Dermis blood vessel endothelial cell (primary cell): Measurements from ENCODE around the gene SFXN5. TPM values are rescaled to one million over a fixed set of nuclear protein-coding genes. Genes with fewer than 3 reads are reported as not detected.
"Not testable (repeated sequence)": the region's sequence is repeated elsewhere in the genome, so short reads cannot be mapped to it uniquely, and the experiment has no call there.

ENCODE experiments used
- DNase-seq: peaks from one replicate; pipeline ENCODE4 v3.0.0; 2010
- total RNA-seq: library from RNA; depleted of rRNA; stranded (reverse); fragments of >200 nt; gene quantifications from 2 replicates; pipeline ENCODE4 v1.2.3, GENCODE V29; 2014

Gene SFXN5
- total RNA-seq, 1 donor from 2014 or later = 16.5 TPM

DNA sequence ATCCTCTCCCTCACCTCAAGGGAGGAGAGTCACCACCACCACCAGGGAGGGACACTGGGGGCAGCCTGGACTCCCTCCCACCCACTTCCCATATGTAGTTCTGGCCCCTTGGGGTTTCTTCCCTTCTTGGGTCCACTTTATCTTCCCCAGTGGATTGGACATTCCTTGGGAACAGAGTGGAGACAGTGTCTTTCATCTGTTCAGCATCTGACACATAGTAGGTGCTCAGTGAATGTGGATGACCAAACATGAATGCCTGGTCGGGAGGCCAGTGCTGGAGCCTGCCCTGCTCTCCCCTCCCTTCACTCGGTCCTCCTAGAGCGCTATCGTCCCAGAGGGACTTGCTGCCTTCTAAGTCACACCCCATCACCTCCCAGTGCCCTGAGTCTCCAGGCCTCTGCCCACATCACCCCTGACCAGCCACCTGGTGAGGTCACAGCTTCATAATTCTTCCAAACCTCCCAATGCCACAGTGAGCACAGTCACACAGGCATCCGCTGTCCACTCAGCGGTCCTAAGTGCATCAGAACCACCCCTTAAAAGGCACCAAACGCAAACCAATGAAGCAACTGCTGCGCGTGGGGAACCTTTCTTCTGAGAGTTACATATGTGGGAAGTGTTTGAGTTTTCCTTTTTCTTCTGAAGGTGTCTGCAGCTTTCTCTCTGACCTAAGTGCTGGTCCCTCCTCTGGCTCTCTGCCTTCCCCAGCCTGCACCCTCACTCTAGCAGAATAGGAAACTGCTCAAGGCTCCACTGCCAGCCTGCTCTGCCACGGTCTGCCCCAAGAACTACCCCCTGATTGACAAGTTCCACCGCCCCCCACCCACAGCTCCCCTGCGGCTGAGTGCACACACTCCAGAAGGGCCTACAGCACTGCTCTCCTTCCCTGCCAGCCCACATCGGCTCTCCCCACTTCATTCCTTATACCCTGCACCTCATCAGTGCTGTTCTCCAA, 7.2 kb upstream of the SFXN5 start:
- no peak for DNase-seq

DNA sequence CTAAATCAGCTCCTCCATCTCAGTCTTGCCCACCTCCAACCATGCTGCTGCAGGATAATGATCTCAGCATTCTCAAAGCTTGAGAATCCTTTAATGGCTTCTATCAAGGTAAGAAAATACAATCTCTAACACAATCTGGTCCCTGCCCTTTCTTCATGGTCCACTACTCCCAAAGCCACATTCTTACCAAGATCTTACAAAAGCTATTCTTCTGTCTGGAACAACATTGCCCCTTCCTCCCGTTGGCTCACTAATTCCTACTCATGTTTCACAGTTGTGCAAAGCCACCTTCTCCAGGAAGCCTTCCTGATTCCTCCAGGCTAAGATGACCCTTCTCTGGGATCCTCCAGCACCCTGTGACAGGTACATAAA, 5.9 kb upstream of the SFXN5 start:
- no peak for DNase-seq

DNA sequence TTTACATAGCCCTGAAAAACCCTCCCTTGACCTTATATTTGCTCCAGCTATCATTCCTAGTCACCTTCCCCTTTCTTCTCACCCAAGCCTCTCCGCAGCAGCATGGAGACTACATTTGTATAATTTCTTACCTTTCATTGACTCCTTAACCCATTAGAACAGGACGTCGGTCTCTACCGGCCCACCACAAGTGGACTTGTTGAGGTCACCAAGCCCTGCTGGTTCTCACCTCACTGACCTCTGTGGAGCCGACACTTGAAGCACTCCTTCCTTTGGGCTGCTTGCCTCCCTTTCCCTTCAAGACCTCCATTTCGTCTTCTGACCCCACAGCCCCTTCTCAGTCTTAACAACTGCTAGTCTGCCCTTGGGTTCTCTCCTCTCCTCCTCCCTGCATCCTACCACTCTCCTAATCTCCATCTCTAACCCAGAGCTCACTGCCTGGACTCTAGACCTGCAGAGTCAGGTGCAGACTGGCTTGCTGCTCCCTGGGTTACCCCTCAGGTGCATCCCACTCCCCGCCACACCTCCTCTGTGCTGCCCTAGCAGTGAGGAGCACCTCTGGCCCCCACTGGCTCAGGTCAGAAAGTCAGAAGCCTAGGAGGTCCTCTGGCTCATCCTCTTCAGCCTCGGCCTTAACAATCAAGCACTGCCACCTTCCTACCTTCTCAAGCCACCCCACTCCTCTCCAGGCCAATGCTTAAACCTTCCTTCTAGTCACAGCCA, 5.3 kb upstream of the SFXN5 start:
- DNase-seq = no peak

DNA sequence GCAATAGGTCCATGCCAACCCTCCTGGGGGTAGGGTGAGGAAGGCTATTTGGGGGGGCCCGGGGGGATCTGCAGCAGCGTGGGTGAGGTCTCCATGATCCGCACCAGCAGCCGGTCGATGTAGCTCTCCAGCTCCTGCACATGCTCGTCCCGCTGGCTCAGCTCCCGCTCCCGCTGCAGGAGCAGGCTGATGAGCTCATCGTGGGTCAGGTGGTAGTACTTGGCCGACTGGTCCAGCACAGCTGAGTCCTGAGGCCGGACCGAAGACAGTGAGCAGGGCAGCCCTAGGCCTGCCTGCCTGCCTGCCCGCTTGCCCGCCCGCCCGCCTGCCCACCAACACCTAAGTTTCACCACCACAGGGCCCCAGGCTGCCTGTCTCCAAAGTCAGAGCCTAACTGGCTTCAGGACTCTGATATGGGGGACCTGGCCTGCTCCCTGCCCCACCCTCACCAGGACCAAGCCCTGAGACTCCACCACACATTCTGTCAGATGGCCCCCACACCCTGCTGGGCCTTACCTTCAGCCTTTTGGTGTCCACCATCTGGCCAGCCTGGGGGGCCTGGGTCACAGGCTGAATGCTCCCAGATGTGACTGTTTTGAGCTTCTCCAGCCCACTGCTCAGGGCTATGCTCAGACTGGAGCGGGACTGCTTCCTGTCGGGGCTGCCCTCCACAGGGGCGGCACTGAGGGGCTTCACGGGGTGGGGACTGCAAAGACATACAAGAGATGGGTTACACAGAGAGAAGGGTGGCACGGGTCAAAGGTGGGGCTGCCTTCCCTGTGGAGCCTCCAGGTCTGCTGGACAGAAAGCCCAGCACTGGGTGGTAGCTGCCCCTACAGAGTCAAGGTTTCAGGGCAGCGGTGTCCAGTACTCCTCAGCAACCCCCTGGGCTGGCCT, 4.2 kb upstream of the SFXN5 start:
- DNase-seq = no peak

DNA sequence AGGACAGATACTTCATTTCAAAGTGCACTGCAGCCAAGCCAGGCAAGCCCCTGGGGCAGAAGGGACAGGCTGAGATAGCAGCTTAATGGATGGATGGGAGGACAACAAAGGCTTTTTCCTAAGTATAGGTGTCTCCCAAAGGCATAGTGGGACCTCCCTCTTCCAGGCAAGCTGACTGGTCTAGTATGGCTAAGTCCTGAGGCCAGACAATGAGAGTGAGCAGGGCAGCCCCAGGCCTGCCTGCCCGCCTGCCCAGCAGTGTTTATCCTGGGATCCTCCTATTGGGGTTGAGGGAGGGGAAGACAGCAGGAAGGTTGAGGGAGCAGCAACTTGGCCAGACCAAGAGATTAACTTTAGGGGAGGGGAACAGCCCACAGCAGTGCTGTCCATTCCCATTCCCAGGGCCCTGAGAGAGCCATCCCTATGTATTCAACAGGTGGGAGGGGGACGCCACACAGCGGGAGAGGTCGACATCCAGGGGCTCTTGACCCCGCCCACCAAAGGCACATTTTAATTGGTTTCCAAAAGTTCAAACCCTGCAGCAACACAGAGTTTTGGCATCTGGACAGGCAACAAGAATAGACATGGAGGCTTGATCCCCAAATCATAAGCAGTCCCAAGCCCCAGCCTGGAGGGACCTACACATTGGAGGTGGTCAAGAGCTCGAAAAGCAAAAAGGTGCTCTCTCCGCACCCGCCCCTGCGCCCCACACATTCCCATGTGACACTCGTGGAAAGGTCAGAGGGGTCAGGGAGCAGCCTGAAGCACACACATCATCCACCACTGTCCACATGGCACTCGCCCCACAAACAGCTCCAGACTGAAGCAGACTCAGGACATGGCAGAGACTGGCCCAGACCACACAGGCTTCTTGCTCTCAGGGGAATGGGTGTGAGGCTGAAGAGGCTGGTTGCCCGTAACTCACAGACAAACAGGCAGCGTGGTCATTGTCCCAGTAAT, 2.9 kb upstream of the SFXN5 start:
- no peak for DNase-seq

DNA sequence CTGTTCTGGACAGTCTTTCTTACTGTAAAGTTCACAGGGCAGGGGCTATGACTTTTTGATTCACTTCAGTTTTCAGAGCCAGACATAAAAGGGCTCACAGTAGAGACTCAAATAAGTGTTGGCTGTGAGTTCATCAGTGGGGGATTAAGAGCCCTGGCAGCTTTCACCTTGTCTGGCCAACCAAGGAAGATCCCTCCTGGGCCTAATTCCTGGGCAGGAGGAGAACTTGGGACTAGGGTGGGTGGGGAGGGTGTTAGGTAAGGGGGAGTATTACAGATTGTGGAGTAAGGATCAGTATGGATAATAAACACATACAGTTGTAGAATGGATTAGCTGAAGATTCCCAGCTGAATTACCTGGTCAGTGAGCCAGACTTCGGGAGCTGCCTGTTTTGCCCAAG, 904 bp upstream of the SFXN5 start:
- no peak for DNase-seq

DNA sequence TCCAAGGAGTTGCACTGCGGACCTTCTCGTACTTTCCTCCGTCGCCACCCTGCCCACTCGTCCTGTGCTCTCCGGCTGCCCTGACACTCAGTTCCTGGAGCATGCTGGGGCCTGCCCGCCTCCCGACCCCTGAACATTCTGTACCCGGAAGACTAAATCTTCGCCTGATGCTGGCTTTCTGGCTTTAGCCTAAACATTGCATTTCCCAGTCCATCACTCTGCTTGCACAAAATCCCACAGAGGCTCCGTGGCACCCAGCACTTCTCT, 550 bp upstream of the SFXN5 start:
- DNase-seq = no peak

DNA sequence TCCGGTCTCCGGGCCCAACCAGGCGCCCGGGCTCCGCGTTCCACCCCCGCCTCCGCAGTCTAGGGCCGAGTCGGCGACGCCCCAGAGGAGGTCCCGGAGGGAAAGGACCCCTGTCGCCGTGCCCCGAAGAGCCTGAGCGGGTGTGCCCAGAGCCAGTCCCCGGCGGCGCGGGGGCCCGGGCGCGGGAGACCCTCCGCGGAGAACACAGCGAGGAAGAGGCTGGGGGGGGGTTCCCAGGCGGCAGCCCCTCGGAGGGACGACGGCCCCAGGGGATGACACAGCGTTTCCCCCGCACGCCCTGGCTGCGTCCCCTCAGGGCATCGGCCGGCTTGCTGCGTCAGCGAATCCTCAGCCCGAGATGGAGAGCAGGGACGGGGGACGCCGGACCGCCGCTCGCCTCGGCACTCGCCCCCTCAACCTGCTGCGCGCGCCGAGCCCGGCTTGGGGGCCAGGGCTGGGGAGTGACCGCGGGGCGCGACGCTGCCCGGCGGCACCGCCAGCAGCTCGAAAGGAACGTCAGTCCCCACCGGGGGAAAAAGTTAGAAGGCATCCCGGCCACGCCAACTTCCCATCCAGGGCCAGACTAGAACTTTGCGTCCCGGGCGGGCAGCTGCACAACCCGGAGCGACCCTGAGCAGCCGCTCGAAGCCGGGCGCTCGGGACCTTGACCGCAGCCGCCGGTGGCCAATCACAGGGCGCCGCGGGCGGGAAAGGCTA, 711 bp downstream of the SFXN5 start:
- peak; percentile 47 for DNase-seq

DNA sequence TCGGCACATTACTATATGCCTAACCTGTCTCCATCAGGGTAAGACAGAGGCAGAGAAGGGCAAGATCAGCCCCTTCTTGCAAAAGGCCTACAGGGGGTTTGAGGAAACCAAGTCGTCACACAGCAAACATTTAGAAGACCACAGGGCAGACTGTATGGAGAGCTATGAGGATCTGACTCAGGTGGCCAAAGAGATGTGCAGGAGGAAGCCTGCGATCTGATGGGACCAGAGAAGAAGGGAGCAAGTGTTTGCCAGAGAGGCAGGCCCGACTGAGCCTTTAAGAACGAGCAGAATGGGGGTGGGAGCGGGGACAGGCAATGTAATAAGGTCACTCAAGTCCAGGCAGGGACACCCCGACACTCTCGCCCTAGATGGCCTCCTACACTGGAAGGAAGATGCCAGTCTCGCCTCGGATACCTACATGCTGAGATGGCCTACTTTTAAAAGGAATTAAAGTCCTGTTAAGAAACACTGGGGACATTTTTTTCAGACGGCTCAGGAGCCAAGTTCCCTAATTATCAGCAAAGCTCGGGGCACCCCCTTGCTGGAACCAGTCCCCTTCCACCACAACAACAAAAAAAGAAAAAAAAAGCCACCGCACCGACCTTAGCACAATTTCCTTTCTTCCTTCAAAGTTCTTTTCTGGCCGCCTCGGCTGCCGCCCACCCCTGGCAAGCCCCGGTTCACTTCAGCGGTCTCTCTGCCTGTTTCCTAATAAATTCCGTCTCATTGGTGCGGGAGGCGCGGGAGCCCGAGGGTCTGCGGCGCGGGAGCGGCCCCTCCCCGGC, 1.5 kb downstream of the SFXN5 start:
- DNase-seq = no peak

DNA sequence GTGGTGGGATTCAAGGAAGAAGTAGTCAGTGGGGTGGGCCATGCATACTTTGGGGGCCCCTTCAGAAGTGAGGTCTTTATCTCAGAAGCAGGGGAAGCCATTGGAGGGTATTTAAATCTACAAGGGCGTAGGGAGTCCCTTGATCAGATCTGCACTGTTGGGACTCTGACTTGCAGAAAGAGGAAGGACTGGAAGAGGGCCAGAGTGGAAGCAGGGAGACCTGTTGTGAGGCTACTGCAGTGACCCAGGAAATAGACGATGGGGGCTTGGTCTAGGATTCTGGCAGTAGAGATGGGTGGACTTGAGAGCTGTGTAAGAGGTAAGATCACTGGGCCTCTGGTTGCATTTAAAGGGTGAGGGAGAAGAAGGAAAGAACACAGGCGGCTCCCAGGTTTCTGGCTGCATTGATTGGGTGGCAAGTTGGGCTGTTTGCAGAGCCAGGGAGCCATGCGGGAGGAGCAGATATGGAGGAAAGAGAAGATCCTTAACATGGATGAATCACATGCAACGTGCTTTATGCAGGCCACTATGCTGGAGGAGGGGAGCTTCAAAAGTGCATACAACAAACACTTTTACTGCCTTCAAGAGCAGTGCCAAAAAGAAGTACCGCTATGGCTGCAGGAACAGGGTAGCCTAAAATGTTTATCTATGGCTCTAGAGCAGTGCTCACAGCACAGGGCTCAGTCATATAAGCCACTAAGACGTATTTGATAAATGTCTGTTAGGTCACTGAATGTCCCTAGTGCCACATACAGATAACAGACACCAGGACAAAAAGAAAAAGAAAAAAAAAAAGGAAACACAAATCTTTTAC, 2.3 kb downstream of the SFXN5 start:
- DNase-seq = no peak

DNA sequence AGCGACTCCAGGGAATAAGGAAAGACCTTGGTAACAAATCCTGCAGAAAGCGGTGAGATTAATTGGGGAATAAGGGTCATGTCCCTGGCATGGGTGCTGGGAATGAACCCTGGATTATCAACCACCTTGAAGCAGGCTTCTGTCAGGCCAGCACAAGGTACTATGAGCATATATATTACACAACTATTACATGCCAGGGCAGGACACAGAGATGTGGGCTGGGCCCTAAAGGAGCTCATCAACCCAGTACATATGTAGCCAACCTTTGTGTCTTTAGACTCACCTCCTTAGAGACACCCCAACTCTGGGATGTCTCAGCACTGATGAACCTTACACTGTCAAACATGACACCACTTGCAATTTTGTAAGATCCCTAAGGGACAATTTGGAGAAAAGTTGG, 3.4 kb downstream of the SFXN5 start:
- DNase-seq = no peak

DNA sequence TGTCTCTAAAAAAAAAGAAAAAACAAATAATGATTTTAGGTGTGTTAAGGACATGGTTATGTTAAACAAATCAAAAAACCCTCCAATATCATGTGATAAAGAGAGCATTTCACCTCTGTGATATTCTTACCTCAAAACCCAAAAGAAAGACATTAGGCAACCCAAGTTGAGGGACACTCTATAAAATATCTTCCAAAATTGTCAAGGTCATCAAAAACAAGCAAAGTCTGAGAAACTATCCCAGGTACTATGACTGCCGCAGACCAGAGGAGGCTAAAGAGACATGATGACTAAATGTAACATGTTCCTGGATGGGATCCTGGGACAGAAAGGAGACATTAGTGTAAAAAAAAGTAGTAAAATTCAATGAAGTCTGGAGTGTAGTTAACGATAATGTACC, 4.5 kb downstream of the SFXN5 start:
- DNase-seq = no peak

DNA sequence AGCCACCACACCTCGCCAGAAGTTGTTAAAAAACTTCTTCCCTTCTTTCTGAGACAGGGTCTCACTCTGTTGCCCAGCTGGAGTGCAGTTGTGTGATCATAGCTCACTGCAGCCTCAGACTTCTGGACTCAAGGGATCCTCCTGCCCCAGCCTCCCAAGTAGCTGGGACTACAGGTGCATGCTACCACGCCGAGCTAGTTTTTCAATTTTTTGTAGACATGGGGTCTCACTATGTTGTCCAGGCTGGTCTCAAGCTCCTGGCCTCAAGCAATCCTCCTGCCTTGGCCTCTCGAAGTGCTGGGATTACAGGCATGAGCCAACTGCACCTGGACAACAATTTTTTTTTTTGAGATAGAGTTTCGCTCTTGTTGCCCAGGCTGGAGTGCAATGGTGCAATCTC, 6.4 kb downstream of the SFXN5 start:
- DNase-seq = not testable (repeated sequence)

DNA sequence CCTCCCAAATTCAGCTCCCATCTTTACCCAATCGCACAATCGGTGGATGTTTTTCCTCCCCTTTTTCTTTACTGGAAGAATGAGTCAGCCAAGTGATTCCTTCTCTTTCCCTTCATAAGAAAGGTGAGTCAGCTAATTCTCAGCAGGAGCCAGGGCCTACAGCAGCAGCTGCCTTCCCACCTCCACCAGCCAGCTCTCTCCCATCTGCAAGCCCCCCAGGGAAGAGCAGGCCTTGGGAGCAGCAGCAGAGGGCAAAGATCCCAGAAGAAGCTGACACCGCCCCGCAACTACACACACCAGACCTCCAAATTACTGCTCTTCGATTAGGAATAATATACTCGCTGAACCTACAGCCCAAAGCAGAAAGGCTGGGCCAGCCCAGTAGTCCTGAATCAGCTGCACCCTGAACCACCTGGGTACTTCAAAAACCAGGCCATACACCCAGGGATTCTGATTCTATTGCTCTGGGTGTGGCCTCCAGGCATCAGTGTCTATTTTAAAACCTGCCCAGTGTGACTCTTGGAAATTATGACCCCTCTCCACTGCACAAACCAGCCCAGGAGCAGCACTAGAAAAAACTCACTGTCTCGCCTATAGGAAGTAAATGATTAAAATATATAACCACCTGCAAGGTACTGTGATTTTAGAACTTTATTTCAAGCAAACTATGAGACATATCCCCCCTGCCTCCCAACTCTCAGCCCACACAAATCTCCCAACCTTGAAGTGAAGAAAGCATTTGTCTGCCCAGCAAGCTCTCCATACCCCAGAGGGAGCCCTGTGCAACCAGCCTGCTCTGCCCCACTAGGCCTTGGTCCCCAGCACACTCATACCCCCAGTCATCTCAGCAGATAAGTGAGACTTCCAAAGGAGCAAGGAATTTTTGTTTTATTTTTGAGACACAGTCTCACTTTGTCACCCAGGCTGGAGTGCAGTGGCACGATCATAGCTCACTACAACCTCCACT, 7.3 kb downstream of the SFXN5 start:
- peak; percentile 78 for DNase-seq

DNA sequence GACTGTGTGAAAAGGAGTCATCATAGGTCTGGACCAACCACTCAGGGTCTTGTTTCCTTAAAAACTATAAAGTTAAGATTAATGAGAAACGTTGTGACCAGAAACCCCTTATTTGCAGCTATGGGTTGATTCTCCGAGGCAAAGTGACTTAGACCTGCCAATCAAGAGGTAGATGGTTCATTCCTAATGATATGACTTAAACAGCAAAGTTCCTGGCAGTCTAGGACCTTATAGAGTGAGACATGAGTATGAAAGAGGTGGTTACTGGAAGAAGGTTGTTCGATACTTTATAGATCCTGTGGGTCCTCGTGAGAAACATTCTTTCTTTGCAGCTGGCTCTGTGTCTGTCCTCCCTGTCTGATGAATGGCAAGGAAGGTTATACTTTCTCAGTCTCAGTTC, 8.0 kb downstream of the SFXN5 start:
- DNase-seq = no peak

DNA sequence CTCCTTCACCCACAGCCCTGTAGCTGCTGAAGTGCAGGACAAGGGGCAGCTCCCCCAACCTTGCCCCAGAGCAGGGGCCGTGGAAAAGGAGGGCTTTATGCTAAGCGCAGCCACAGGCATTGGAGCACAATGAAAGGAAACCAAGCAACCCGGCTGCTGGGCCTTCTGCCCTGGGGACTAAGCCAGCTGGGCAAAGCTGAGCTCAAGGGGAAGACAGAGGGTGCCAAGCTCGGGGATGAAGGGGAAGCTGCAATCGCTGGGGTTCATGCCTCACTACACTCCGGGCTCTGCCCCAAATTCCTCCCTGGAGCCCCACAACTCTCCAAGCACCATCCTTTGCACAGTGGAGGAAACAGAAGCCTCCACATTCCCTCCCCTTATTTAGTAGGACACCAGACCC, 12.4 kb downstream of the SFXN5 start:
- no peak for DNase-seq

DNA sequence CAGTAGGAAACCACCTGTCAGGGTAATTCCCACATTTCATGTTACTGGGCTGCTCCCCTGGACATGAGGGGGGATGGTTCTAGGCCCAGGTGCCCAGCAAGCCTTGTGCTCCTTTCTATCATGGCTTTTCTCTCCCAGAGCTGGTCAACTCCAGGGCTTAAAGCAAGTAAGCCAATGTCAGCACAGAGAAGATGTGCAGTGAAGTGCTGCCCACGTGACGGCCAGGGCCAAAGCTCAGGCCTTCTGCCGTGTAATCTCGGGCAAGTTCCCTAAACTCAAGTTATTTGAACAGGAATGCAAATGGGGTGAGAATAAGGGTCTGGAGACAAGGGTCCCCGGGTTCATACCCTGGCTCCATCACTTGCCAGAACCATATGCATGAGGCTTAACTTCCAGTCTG, 16.5 kb downstream of the SFXN5 start:
- DNase-seq = no peak

DNA sequence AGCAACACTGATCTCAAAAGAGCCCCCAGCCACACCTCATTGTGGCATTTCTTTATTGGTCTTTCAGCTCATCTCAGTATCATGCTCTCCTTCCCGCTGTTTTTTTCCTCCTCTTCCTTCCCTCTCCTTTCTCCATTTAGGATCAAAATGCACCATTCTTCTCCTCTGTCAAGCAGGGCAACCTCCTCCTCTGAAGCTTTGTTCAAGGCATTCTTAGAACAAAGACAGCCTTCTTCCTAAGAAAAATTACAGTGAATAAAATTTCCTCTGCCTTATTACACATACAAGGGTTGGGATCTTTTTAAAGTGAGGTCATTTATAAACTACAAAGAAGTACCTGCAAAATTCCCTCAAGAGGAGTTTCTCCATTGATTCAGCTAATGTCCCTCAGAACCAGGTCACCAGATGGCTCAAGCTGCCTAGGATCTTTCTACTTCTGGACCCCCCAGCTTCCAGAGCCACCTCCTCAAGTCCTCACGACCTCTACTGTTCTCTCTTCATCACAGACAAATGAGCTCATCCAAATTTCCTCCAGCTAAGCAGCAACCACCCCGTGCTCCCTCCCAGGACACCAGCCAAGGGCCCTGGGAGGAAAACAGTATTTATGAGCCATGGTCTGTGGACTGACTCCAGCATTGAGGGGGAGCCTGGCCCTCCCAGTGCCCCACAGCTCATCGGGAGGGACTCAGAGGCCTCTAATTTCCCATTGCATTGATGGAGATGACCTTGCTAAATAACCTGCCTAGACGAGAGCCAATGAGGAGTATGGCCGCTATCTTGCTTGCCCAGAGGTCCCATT, 18.0 kb downstream of the SFXN5 start:
- no peak for DNase-seq
